Dermis blood vessel endothelial cell (primary cell): Measurements from ENCODE around the gene MRC2. TPM values are rescaled to one million over a fixed set of nuclear protein-coding genes. Genes with fewer than 3 reads are reported as not detected.
A peak's percentile ranks its signal among the peaks of the same experiment; 100 is the strongest.

Experiments
- DNase-seq: peaks from one replicate; pipeline ENCODE4 v3.0.0; 2010
- total RNA-seq: library from RNA; depleted of rRNA; stranded (reverse); fragments of >200 nt; gene quantifications from 2 replicates; pipeline ENCODE4 v1.2.3, GENCODE V29; 2014

Gene MRC2
- total RNA-seq, 1 donor from 2014 or later = 10.9 TPM

DNA sequence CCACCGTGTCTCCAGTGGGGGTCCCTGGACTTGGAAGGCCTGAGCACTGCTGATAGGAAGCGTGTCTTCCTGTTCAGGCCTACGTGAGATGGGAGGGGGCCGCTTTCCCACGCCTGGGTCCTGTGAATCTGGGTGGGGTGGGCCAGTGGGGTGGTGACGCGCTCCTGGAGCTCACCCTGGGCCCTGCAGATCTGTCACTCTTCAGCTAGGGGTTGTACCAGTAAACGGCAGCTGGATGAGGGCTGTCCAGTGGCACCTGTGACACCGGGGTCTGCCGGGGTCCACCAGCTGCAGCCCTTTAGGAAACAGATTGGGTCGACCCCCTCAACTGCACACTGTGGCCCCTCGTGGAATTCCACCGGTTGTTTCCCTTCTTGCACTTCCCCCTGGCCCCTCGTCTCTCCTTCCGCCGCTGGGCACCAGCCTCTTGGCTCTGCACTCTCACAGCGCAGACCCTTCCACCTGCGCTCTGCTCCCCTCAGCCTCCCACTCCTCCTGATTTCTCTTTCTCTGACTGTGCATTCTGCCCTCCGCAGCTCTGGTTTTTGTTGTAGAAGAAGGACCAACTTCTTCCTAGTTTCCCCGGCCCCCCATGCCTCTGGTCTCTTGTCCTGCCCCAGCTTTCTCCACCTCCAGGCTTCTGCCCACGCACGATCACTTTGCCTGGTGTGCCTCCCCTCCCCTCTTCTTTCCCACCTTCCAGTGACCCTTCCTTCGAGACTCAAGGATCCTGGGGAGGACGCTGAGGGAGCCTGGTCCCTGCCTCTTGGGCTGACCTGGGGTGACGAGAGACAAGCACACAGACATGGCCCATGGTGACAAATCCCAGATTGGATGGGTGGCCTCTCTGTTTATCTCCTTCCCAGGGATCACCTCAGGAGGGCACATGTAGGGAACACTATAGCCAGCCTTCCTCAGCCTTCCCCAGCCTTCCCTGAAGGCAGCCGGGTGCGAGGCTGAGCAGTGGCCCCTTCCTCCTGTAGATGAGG lies 4.8 kb downstream of the MRC2 start:
- DNase-seq = no peak

DNA sequence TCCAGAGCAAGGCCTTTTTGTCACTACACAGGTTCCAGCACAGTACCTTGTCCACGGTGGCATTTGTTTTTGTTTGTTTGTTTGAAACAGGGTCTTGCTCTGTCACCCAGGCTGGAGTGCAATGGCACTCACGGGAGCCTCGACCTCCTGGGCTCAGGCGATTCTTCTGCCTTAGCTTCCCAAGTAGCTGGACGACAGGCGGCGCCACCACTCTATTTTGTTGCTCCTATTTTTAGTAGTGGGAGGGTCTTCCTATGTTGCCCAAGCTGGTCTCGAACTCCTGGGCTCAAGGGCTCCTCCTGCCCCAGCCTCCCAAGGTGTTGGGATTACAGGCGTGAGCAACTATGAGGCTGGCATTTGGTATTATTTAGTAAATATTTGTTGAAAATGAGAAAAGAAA lies 10.3 kb downstream of the MRC2 start:
- no peak for DNase-seq

DNA sequence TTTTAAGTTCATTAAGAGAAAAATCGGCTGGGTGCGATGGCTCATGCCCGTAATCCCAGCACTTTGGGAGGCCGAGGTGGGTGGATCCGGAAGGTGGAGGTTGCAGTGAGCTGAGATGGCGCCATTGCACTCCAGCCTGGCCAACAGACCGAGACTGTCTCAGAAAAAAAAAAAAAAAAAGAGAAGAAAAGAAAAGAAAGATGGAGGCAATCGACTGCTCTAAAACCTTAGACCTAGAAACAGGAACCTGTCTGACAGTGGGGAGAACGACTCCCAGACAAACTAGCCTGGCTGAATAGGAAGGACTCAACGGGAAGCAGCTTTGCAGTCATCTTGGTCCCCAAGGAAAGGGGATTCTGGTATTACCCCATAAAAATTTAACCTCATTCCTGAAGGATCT lies 13.7 kb downstream of the MRC2 start:
- no peak for DNase-seq

DNA sequence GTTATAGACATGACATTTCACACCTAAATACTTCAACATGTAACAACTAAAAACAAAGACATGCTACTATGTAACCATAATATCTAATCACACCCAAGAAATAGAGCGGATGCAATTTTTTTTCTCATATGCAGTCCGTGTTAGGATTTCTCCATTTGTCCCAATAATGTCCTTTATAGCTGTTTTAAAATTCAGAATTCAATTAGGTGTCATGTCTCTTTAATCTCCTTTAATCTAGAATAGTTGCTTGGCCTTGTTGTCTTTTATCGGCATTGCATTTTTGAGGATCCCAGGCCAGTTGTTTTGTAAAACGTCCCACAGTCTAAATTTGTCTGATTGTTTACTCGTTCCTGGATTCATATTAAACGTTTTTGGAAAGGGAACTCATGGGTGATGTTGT lies 14.5 kb downstream of the MRC2 start:
- DNase-seq = no peak

DNA sequence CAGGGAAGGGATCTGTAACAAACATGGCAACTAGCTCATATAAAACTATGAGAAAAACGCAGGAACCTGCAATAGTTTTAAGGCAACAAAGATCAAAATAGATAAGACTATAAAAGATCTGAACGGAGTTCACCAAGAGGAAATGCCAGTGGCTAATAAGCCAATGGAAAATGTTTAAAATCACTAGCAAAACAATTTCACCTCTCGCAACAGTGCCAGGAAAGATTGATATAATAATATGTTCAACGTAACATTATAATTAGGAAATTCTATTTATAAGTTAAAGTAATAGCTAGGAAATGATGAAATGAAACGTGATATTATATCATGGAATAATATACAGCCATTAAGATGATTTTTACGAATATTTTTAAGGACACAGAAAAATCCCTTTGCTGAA lies 16.0 kb downstream of the MRC2 start:
- DNase-seq = peak; percentile 42

DNA sequence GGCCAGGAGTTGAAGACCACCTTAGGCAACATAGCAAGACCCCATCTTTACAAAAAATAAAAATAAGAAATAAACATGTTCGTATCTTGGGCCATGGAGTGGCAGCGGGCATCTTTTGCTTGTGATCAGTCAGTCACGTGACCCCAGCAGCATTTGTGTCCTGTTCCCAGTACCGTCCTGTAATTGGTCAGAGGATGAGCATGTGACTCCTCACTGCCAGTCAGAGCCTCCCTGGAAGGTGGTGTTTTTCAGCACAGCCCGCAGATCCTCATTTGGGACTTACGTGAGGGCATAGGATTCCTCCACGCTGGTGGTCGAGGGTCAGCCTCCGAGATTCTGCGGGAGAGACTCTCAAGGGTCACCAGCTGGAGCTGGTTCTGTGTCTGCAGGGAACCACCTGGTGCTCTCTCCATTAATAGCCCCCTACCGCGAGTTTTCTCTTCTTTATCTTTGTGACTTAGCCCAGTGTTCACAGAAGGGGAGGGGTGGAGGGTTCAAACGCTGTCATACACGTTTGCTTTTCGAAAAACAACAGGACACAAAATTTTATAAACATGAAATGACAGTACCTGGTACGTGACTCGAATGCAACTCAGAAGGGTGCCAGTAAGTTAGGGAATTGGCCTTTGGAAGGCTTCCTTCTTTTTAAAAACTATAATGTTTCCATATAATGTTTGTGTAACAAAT lies 17.2 kb downstream of the MRC2 start:
- no peak for DNase-seq

DNA sequence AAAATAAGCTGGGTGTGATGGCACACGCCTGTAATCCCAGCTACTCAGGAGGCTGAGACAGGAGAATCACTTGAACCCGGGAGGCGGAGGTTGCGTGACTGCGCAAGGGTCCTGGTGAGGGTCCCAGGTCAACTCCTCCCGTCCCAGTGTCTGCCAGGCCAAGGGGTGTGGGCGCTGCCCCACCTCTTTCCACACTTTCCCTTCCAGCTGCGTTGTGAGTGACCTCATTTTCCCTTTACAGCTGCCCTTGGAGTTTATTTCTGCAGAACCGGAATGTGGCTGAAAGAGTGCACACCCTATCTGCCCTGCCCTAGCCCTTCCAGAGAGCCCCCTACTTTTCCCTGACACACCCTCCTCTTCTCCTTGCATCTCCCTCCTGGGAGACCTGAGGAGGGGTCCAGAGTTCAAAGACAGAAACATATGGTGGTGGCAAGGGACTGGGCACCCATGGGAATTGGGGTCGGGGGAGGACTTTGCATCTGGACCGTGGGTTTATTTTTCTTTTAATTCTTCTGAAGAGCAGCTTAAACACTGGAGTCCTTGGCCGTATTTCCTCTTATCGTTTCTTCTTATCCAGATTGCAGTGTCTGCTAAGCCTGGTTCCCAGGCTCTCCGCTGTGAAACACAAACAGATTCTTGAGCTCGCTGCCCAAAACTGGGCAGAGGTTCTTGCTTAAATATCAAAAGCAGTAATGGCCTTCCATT lies 20.9 kb downstream of the MRC2 start:
- DNase-seq = no peak

DNA sequence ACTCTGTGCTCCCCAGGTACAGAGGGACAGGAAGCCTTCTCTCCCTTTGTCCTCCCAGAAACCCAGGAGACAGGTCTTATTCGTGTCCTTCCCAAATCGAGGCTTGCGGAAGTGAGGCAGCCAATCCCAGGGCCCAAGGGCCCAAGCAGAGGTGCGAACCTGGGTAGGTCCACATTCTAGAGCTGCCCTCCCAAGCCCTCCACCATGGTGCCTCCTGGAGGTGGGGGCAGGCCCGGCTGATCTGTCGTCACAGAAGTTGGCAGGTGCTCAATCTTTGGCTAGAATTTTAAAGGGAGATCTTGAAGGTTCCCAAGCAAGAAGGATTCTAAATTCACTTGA lies 21.5 kb downstream of the MRC2 start:
- no peak for DNase-seq

DNA sequence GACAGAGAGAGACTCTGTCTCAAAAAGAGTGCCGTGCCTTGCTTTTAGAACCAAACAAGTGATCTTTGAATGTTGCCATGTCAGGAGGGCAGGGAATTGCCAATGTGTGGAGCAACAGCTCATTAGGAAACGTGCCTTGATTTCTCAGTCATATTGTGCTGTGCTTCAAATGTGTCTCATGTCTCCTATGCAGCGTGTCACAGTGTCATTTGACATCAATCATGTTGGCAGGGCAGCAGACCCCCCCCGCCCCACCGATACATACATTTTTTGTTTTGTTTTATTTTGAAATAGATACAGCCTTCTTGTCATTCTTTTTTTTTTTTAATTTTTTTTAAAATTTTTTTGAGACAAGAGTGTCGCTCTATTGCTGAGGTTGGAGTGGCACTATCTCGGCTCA lies 22.1 kb downstream of the MRC2 start:
- no peak for DNase-seq

DNA sequence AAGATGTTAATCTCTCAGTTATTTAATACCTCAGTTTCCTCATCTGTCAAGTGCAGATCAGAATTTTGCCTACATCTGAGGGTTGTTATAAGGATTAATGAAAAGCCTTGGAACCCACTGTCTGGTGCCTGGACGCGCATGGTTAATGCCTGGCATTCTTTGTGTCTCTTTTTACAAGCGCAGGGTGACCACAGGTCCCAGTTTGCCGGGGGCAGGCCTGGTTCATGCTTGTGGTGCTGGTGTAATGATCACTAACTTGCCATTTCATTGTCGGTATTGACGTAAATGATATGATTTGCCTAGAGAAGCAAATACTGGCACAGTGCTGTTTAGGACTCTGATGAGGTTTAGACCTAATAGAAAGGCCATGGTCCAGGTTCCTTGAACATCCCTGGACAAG lies 23.1 kb downstream of the MRC2 start:
- no peak for DNase-seq

DNA sequence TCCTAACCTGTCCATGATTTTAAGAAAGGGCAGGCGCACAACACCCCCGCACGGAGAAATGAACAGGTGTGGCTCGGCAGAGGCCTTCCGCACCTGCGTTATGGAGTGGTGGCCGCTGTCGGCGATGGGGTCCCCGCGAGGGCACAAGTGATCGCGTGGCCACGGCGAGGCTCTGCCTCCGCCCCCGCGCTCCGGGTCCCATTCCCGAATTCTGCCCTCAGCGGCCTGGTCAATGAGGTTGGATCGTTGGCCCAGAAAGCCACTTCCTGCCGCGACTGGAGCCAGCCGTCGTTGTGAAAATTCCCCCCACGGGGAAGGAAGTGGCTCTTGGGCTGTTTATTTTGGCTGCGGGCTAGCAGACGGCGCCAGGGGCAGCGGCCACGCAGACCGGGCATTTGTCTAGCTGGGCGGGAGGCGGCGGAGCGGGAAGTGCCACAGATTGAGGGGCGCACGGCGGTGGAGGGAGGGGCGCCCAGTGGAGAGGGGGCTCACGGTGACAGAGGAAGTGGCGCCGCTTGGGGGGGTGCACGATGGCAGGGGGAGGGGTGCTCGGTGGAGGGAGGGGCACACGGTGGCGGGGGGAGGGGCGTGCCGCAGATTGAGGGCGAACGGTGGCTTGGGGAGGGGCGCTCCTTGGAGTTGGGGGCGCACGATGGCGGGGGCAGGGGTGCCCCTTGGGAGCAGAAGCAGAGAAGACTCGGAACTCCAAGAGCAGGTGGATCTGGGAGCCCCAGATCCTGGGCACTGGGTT lies 25.0 kb downstream of the MRC2 start:
- DNase-seq = peak; percentile 73

DNA sequence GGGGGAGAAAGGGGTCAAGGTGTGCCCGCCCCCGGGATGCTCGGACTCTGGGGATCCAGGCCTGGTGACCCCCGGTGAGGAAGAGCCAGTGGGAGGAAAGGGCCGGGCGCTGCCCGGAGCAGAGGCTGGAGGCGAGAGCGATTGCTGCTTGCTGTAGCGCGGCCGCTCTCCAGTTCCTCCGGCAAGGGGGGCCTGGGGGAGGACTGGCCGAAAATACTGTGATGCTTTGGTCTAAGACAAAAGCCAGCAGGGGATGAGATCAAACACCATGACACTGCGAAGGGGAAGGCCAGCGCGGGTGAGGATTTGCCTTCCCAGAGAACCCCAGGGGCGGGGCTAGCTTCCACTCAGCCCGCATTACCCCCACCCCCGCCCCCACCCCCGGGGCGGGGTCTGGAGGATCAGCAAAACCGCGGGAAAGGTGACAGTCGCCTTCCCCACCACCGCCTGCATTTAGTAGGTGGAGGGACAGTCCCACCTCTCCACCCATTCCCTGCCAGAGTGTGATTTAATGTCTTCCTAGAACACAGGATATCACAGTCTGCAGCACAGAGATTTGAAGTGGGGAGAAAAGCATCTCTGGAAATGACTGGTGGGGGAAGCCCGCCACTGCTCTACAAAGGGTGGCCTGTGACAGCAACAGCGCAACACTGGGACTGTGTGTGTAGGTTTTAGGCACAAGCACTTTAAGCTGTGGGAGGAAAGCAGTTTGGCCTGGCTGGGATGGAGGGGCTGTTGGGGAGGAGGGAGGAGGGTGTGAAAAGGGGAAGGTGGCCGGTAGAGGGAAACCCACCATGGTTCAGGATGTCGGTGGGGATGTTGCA lies 25.7 kb downstream of the MRC2 start:
- DNase-seq = peak; percentile 29

DNA sequence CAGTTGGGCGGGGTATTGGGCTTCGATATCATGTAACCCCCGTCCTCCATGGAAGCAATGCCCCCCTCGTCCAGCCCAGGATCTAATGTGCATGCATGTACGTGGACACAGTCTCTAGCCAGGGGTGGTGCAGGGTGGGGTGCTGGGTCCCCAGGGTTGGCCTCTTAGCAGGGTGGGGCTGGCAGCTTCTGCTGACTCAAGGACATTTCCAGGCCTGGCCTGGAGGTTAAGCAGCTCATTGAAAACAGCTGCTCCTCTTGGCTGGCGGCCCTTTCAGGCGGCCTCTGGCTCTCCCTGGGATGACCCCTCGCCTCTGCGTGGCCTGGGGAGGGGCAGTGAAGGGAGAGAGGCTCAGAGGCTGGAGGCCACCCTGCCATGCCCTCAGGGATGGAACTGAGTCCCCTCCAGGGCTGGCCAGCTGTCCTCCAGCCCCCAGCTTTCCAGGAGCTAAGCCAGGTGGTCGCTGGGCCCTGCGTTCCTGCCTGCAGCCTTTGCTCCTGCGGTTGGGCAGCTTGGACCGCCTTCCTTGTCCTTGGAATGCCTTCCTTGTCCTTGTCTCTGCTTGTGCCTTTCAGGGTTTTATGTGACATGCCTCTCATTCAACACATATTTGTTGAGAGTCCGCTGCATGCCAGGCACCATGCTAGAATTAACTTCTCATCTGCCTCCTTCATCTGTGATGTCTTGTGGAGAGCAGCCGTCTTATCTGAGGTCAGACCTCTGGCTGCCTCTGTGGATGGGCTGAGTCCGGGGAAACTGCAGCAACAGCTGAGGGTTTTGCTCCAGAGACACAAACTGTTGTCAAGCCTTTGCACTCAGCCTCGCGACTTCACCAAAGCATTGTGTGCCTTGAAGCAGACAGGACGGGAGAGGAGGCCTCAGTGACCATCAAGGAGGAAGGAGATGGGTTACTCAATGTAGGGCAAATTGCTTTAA lies 26.6 kb downstream of the MRC2 start:
- DNase-seq = no peak

DNA sequence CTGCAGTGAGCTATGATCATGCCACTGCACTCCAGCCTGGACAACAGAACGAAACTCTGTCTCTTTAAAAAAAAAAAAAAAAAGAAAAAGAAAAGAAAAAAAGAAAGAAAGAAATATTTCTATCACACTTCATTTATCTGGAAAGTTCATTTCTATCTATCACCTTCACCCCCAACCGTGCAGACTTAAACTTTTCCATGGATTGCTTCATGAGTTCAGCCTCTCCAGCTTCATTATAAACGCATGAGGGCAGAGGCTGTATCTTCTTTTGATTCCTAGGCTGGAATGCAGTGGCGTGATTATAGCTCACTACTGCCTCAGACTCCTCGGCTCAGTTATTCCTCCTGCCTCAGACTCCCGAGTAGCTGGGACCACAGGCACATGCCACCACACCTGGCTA lies 28.2 kb downstream of the MRC2 start:
- no peak for DNase-seq

DNA sequence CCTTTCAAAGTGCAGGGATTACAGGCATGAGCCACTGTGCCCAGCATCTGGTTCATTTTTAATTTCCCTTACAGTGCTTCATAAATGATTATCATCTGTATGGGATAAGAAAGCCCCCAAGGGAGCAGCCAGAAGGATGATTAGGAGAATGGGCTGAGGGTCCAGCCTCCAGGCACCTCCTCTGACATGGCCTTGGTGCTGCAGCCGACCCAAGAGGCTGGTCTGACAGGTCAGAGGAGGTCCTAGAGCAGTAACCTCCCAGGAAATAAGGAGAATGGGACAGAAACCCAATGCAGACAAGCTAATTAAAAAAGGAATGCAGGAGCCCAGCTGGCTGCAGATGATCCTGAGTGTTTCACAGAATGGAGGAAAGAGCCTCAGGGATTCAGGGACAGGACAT lies 29.0 kb downstream of the MRC2 start:
- DNase-seq = no peak

DNA sequence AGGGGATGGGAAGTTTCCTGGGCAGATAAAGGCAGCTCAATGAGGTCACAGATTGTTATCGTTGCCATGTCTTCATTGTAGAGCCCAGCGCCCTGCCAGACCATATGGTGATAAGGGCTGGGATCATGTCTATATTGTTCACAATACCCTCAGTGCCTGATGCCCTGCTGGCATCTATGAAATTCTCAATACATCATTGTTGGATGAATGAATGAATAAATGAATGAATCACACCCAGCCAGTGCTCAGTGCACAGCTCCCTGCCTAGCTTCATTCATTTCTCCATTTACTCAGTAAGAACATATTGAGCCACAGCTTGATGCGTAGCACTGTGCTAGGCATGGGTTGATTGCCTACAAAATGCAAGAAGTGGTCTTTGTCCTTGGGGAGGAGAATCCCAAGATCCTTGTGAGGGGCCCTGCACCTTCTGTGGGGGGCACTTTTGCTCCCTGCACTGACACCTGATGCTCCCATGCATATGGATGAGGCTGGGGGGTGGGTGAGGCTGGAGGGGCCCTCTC lies 29.7 kb downstream of the MRC2 start:
- no peak for DNase-seq

DNA sequence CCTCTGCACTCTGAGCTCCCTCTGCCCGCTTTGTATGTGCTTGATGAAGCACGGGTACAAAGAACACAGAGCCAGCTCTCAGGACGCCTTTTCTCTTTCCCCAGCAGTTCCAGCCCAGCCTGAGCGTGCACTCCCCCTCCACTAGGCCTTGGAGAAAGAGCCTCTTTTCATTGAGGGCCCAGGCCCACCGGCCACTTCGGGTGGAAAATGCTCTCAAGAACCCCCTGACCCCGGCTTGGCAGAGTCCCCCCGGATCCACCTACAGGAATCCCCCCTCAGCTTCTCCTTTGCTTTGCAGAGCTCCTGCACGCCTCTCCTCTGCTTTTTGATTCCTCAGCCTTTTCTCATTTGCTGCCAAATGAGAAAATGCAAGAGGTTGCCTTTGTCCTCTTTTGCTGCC lies 30.2 kb downstream of the MRC2 start:
- no peak for DNase-seq

DNA sequence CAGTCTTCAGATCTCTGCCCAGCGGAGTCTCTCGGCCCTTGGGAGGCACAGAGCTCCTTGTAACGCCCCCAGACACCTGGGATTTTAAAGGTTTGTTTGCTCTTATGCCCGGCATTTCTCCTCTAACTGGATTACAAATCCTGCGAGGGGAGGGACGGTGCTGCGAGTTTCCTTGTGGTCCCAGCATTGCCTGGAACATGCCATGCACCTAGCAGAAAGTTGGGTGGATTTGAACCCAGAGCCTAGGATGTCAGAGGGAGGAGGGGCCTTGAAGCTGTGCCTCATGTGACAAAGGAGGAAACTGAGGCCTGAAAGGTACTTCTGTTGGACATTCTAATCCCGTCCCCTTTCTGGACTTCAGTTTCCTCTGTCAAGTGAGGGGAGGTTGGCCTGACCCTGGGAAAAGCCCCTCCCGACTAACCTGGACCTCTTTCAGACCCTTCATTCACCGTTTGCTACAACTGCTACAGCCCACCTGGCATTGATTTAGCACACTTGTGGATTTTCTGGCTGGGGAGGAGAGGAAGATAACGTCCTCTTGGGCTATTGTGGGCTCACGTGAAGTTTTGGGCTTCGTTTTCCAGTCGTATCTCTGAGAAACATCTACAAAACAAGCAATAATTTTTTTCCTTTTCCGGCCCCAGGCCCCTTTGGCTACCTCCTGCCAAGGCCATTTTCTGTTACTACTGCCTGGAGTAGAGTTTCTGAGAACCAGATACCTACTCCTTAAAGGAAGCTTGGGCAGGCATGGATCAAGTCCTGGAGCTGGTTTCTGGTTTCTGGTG lies 30.9 kb downstream of the MRC2 start:
- no peak for DNase-seq

DNA sequence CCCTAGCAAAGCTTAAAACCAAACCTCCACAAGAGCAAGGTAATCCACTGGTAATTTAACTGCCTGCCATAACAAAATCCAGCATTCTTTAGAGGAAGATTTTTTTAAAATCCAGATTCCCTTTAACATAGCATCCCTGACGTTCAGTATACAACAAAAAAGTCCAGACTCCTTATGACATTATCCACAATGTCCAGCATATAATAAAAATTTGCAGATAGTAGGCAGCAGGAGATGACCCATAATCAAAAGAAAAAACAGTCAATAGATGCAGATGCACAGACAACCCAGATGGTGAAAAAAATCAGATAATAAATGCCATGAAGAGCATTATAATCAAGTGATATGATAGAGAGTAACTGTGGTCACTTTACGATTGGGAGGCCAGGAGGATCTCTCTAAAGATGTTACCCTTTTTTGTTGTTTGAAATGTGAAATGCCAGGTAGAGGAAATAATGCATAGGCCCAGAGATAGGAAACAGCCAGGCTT lies 33.2 kb downstream of the MRC2 start:
- DNase-seq = no peak
